GM18867 (cell line): ENCODE results near the gene ANXA2.
A peak's percentile ranks its signal among the peaks of the same experiment; 100 is the strongest.

Experiments
- ATAC-seq: cut with Tn5 transposase; IDR thresholded peaks from one replicate; pipeline ENCODE4 v1.9.1; 2021; ENCODE audit warnings: mild to moderate bottlenecking, moderate library complexity; ENCODE audit not compliant: unreplicated experiment

The ANXA2 gene

DNA sequence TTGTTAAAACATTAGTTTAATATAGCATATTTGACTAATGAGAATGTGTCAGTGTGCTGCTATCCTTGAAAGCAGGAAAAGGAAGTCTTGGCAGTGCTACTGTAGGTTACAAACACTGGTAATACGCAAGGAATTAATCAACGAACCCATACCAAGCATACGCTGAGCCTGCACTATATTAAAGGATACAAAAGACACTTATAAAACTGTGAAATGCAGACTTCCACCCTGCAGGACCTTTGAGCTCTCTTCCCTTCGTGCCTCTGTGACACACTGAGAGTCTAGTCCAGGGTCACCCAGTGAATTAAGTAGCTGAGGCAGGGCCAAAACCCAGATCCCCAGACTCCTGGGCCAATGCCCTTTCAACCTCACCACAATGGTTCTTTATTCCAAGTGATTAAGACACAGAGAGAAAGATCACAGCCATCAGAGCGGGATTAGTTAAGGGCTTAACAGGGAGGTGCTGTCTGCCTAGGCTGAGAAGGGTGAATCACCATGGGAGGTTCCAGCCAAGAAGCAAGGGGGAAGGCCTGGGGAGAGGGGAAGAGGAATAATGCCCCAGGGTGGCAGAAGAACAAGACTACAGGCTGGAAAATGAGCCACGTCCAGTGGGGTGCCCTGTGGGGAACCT lies 6.8 kb downstream of the ANXA2 start:
- no peak for ATAC-seq

DNA sequence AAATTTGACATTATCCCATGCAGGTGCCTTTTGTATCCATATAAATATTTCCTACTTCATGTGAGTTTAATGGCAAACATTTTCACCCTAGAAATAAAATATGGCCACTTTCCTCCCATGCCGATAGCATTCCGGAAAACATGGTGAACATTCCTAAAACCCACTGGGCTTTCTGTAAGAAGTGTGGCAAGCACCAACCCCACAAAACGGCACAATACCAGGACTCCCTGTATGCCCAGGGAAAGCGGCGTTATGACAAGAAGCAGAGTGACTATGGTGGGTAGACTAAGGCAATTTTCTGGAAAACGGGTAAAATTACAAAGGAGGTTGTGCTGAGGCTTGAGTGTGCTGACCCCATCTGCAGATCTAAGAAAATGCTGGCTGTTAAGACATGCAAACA lies 7.6 kb downstream of the ANXA2 start:
- no peak for ATAC-seq

GRCh38 chr15:60389261-60390077 lies 8.3 kb downstream of the ANXA2 start:
- ATAC-seq, result peak; percentile 79

GRCh38 chr15:60387321-60387720 lies 10.5 kb downstream of the ANXA2 start:
- ATAC-seq, result no peak

DNA sequence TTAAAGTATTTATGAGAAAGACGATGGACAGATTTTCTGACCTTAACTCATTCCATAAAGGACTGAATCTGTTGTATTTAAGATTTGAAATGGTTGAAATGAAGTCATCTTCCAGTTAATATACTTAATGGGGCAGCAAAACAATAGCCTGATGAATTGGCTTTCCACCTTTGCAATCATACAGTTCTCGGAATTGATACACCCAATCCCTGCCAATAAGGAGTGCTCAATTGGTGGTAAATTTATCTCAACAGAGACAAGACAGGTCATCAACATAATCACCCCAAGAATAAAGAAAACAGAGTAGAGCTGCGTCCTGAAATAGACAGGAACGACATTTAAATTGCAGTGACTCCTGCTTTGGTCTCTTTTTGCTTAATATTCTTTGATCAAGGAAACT lies 11.2 kb downstream of the ANXA2 start:
- ATAC-seq, result no peak

DNA sequence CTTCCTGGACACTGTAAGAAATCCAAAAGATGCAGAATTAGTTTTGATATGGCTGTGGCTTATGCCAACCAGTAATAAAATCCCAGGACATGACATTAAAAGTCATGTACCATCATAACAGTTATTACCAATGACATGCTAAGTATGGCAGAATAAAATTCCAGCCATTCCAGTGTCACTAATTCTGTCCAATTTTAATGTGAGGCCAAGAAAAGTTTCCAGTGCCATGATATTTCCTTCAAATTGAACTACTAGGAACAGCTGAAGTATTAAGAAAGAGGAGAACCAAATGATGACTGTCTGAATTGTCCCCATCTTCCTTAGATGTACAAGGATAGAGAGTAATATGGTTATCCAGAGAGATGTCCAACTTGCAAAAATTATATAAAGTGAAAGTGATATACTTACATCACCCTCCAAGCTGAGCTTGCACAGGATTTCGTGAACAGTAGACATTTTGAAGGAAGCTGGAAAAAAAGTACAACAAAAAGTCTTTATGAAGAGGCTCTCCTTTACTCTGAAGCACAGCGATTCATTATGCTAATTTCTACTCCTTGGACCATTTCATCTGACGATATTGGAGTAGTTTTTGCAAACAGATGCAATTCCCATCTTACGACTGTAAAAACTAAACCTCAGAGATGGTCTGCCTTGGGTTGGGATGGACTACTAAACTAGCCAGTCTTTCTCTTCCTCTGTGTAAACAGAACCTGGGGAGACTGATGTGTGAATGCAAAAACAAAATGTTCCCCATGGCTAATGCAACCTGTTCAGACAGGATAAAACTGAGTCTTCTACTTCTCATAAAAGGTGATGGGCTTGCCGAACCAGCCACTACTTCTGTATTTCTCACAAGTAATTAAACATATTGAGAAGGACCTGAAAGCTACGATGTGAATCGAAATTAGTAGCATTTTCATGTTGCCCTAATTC lies 11.9 kb downstream of the ANXA2 start:
- ATAC-seq, result no peak

DNA sequence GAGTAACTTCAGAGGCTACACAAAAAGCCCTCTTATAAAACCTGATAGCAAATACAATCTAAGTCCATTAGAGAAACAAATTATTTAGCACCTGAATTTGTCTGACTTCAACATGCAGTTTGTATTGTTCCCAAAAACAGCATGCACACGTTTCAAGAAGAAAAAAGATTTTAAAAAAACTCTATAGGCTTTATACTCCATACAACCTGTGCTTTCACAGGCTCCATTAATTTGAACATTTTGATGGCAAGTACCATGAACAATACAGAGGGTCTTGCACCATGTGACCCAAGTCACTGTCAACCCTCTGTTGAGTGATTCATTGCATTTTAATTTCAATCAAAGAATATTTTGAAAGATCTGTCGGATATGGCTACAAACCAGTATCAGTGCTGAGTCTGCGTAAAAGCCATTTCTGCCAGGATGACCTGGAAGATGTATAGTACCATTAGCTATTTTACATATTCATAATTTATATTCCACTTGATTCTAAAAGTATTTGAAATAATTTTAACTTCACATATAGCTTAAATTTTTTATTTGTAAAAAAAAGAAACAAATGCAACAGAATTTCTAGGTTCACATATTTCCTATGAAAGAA lies 13.2 kb downstream of the ANXA2 start:
- no peak for ATAC-seq

GRCh38 chr15:60384053-60384452 lies 13.7 kb downstream of the ANXA2 start:
- ATAC-seq, result no peak

DNA sequence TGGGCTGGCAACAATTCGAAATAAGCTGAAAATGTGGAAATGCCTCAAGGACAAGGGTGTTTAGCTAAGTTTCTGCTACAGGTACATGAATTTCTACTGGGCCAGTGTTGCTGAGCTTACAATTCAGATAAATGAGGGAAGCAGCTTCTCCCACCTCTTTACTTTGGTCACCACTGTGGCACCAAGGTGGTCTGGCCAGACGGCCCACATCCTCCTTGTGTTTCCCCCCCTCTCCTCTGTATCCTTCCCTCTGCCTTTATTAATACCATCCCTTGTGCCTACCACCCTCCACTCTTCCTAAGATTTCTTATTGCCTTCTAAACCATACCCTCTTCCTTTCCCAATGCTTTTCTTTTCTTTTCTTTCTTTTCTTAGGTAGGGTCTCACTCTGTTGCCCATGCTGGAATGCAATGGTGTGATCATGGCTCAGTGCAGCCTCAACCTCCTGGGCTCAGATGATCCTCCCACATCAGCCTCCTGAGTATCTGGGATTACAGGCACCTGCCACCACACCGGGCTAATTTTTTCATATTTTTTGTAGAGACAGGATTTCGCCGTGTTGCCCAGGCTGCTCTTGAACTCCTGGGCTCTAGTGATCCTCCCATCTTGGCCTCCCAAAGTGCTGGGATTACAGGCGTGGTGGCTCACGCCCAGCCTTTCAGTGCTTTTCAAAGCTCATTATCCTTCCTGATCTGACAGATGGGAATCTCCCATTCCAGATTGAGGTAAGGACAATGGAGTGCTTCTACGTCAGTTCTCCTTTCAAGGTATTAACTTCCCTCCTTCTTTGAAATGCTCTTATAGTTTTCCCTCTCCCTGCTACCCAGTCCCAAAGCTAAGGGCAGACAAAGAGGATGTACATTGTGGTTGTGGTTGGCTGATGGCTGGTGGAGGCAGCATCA lies 14.8 kb downstream of the ANXA2 start:
- ATAC-seq, result no peak

- no peak for ATAC-seq
Measured at GRCh38 chr15:60381148-60381788, 16.5 kb downstream of the ANXA2 start.

DNA sequence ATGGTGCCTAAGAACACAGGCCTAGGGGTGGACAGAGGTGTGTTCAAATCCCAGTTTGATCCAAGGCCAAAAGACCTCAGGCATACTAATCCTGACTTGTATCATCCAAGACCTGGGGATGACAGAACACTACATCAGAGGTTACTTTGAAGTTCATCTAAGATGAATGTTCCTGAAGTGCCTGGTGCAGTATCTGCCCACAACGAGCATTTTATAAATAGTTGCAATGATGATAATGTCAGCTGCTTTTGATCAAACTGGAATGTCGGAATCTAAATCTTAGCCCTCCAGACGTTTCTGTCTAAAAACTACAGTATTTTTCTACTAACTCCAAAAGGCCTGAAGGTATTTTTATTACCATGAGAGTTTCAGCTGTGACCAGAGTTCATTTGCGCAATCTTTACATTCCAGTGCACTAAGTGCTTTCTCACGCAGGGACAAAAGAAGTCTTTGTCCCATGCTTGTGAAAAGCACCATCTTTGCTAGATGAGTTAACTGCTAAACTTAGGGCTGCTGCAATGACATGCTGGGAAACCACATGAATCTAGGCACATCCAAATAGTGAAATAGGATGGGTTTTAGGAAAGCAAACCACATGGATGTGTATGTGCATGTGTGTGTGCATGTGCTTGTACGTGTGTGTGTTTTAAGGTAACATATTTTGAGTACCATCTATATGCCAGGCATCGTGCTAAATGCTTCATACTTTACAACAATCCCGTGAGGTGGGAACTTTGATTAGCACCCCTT lies 18.1 kb downstream of the ANXA2 start:
- ATAC-seq, result no peak

DNA sequence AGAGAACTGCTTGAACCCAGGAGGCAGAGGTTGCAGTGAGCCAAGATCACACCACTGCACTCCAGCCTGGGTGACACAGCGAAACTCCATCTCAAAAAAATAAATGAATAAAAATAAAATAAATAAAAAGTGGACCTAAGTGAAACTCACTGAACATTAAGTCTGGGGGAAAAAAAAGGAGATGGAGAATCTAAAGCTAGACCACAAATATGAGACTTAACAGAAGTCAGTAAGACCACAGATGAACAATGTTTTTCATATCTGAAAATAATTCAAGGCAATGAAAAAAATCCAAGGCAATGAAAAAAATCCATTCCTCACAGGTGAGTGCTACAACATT lies 18.6 kb downstream of the ANXA2 start:
- no peak for ATAC-seq

- ATAC-seq, result no peak
Measured at GRCh38 chr15:60376677-60377095, 21.1 kb downstream of the ANXA2 start.

DNA sequence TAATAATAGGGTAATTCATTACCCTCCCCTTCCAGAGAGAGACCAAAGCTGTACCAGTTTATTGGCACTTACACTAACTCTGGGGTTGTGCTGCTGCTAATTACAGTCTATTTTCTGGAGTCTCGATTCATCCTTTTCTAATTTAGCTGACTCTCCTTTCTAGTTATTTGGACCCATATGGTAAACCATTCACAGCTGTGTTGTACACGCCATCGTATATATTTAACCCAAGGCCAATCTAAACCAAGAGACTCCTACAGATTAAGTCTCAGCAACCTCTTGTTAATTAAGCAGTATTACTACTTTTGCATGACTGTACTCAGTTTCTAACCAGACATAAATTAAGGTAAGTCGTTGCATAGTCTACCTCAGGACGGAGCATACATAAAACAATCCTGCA lies 22.5 kb downstream of the ANXA2 start:
- no peak for ATAC-seq

DNA sequence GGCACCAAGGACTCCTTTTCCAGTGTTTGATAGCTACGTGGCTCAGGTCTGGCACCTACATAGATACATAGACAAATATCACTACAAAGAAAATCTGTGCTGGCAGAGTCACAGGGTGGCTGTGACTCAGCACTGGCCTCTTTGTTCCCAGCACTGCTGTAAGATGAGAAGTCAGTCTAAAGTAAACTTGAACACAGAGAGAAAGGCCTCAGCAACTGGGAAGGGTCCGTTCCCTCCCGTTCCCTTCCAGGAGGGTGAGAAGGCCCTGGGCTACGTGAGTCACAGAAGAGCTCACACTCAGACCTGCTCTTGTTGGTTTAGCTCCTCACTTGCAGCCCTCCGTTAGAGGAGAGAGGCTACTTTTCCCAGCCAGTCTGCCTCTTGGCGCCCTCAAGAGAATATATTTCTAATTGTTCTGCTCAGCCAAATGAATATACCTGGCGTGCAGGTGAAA lies 23.1 kb downstream of the ANXA2 start:
- ATAC-seq, result no peak

GRCh38 chr15:60374209-60374608 lies 23.6 kb downstream of the ANXA2 start:
- ATAC-seq, result no peak

DNA sequence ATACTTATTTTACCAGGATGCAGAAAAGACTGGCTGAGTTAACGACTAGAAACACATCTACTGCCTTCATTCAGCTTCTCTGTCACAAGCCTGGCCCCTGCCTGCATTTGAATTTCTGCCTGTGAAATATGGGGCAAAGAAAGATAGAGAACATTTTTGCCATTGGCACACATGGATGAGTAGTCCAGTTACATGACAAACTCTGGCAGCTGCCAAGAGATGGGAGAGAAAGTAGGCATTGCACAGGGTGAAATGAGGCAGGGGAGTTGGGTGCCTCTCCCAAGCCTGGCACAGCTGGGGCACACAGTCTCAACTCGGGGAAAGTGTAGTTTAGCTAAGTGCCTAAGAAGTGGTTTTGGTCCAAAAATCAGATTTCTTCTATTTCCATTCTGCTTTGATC lies 24.0 kb downstream of the ANXA2 start:
- ATAC-seq, result no peak

- no peak for ATAC-seq
Measured at GRCh38 chr15:60373327-60373726, 24.5 kb downstream of the ANXA2 start.

DNA sequence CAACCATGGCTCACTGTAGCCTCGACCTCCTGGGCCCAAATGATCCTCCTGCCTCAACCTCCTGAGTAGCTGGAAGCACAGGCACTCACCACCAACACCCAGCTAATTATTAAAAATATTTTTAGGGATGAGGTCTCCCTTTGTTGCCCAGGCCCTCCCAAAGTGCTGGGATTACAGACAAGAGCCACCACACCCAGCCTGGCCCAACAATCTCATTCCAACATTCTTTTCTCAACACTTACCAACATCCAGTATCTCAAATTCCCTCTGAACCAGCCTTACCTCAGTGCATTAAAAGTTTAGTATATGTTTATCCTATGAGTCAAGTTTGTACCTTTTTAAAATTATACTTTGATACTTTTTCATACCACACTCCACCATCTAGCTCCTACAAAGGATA lies 25.0 kb downstream of the ANXA2 start:
- ATAC-seq, result no peak
